ENCODE measurements around the gene BTF3L4.

Gene BTF3L4

GRCh38 chr1:52139817-52140540 is 83.9 kb downstream of the BTF3L4 start:
- Mint-ChIP-seq H3K27me3 (no peaks in the 10 kb centered on the region), H3K27ac (peak overlapping the region; percentile 96), H3K36me3 (peaks cover 2% of the 10 kb centered on the region), H3K4me3 (peak overlapping the region; percentile 71), H3K4me1 (peaks cover 48% of the 10 kb centered on the region), H3K9me3 (no peaks in the 10 kb centered on the region)

Measured in activated naive CD4-positive, alpha-beta T cell treated with anti-CD3 and anti-CD28 coated beads, Interleukin-2, amount 50 U/mL, for 24 hours (primary cell).